ENCODE results near the gene HP.

Gene HP

GRCh38 chr16:72085002-72085401, 30.7 kb downstream of the HP start:
- peaks cover 11% of the 10 kb centered on the region for H3K36me3 ChIP-seq (ENCODE audit: control insufficient read depth, insufficient read depth, low read length)
- H3K4me3 ChIP-seq (replicated peaks; ENCODE audit: low read depth, low read length) = no peak overlapping the region
- no peak for TF ChIP-seq CTCF (IDR thresholded peaks at IDR 0.05; ENCODE audit: insufficient read depth, low read length, poor library complexity, severe bottlenecking)
- no peaks in the 10 kb centered on the region for H3K27me3 ChIP-seq (replicated peaks; ENCODE audit: control insufficient read depth, insufficient read depth, low read length)
- no peak for DNase-seq (ENCODE audit: extremely low read depth, insufficient read length)

- DNase-seq (ENCODE audit: extremely low read depth, insufficient read length) = no peak
- Histone ChIP-seq H3K27me3 (replicated peaks; ENCODE audit: control insufficient read depth, insufficient read depth, low read length) (no peaks in the 10 kb centered on the region), H3K4me3 (replicated peaks; ENCODE audit: low read depth, low read length) (no peak overlapping the region), H3K36me3 (ENCODE audit: control insufficient read depth, insufficient read depth, low read length) (peaks cover 7% of the 10 kb centered on the region)
- no peak for TF ChIP-seq CTCF (IDR thresholded peaks at IDR 0.05; ENCODE audit: insufficient read depth, low read length, poor library complexity, severe bottlenecking)
Observed at GRCh38 chr16:72091217-72091616, 36.9 kb downstream of the HP start.

- no peak for DNase-seq (ENCODE audit: extremely low read depth, insufficient read length)
- peak overlapping the region; percentile 93 for H3K4me3 ChIP-seq (replicated peaks; ENCODE audit: low read depth, low read length)
- no peak for TF ChIP-seq CTCF (IDR thresholded peaks at IDR 0.05; ENCODE audit: insufficient read depth, low read length, poor library complexity, severe bottlenecking)
- peaks cover 11% of the 10 kb centered on the region for H3K36me3 ChIP-seq (ENCODE audit: control insufficient read depth, insufficient read depth, low read length)
- no peaks in the 10 kb centered on the region for H3K27me3 ChIP-seq (replicated peaks; ENCODE audit: control insufficient read depth, insufficient read depth, low read length)
Observed at GRCh38 chr16:72092832-72093447, 38.6 kb downstream of the HP start.

GRCh38 chr16:72093448-72094265, 39.4 kb downstream of the HP start, which contains the start of the genes DHX38 and TXNL4B:
TSS of gene DHX38 (plus strand) at chr16:72093847. CDS start at chr16:72096158, 2,311 bp downstream.
TSS of gene TXNL4B (minus strand) at chr16:72093620. CDS start at chr16:72090749, 2,871 bp downstream.
- peaks cover 13% of the 10 kb centered on the region for H3K36me3 ChIP-seq (ENCODE audit: control insufficient read depth, insufficient read depth, low read length)

GRCh38 chr16:72094266-72094610, 39.9 kb downstream of the HP start:
- no peak for TF ChIP-seq CTCF (IDR thresholded peaks at IDR 0.05; ENCODE audit: insufficient read depth, low read length, poor library complexity, severe bottlenecking)
- Histone ChIP-seq H3K36me3 (ENCODE audit: control insufficient read depth, insufficient read depth, low read length) (peaks cover 16% of the 10 kb centered on the region), H3K4me3 (replicated peaks; ENCODE audit: low read depth, low read length) (peak overlapping the region; percentile 93), H3K27me3 (replicated peaks; ENCODE audit: control insufficient read depth, insufficient read depth, low read length) (no peaks in the 10 kb centered on the region)
- no peak for DNase-seq (ENCODE audit: extremely low read depth, insufficient read length)

More at GRCh38 chr16:72093448-72094265, 39.4 kb downstream of the HP start, which contains the start of the genes DHX38 and TXNL4B:
- DNase-seq (ENCODE audit: extremely low read depth, insufficient read length) = peak; percentile 89
- TF ChIP-seq CTCF (IDR thresholded peaks at IDR 0.05; ENCODE audit: insufficient read depth, low read length, poor library complexity, severe bottlenecking) = no peak
- H3K4me3 ChIP-seq (replicated peaks; ENCODE audit: low read depth, low read length) = peak within 1 kb of the TSS; percentile 93
- H3K27me3 ChIP-seq (replicated peaks; ENCODE audit: control insufficient read depth, insufficient read depth, low read length) = no peaks in the 10 kb centered on the region

Measured in GM06990 (cell line).